GM19351 (cell line): Measurements from ENCODE around the gene ELOVL6.
"Not testable (repeated sequence)": the region's sequence is repeated elsewhere in the genome, so short reads cannot be mapped to it uniquely, and the experiment has no call there.

Experiments used
- ATAC-seq: cut with Tn5 transposase; IDR thresholded peaks from one replicate; pipeline ENCODE4 v1.9.1; 2021; ENCODE audit warnings: mild to moderate bottlenecking, moderate library complexity; ENCODE audit not compliant: unreplicated experiment

The ELOVL6 gene

GRCh38 chr4:110196871-110197528 lies 1.4 kb downstream of the ELOVL6 start:
- ATAC-seq: peak; percentile 20

- ATAC-seq: peak; percentile 22
Measured at GRCh38 chr4:110196206-110196870, 2.1 kb downstream of the ELOVL6 start.

GRCh38 chr4:110195561-110196205 lies 2.7 kb downstream of the ELOVL6 start:
- no peak for ATAC-seq

- ATAC-seq: peak; percentile 72
Measured at GRCh38 chr4:110193822-110194761, 4.3 kb downstream of the ELOVL6 start.

- ATAC-seq: not testable (repeated sequence)
Measured at GRCh38 chr4:110193287-110193686, 5.1 kb downstream of the ELOVL6 start.

- ATAC-seq: no peak
Measured at GRCh38 chr4:110190249-110190648, 8.2 kb downstream of the ELOVL6 start.

- ATAC-seq: no peak
Measured at GRCh38 chr4:110188113-110188512, 10.3 kb downstream of the ELOVL6 start.

- no peak for ATAC-seq
Measured at GRCh38 chr4:110184791-110185155, 13.6 kb downstream of the ELOVL6 start.

GRCh38 chr4:110184140-110184790 lies 14.2 kb downstream of the ELOVL6 start:
- ATAC-seq: no peak

GRCh38 chr4:110183643-110184042 lies 14.8 kb downstream of the ELOVL6 start:
- ATAC-seq: no peak

GRCh38 chr4:110183058-110183457 lies 15.4 kb downstream of the ELOVL6 start:
- ATAC-seq: no peak

- no peak for ATAC-seq
Measured at GRCh38 chr4:110181890-110182289, 16.5 kb downstream of the ELOVL6 start.

- ATAC-seq: no peak
Measured at GRCh38 chr4:110175634-110176033, 22.8 kb downstream of the ELOVL6 start.

GRCh38 chr4:110172972-110173371 lies 25.4 kb downstream of the ELOVL6 start:
- ATAC-seq: no peak

GRCh38 chr4:110171971-110172370 lies 26.4 kb downstream of the ELOVL6 start:
- no peak for ATAC-seq

- no peak for ATAC-seq
Measured at GRCh38 chr4:110170861-110171260, 27.6 kb downstream of the ELOVL6 start.

- peak; percentile 88 for ATAC-seq
Measured at GRCh38 chr4:110165382-110166286, 32.8 kb downstream of the ELOVL6 start.

GRCh38 chr4:110164856-110165255 lies 33.6 kb downstream of the ELOVL6 start:
- ATAC-seq: peak; percentile 2

- no peak for ATAC-seq
Measured at GRCh38 chr4:110164251-110164650, 34.2 kb downstream of the ELOVL6 start.
